Stimulated activated CD8-positive, alpha-beta memory T cell treated with anti-CD3 and anti-CD28 coated beads, Interleukin-4, amount 100 ng/mL, for 24 hours (primary cell): ENCODE results near the gene DOC2B.
"Not testable (repeated sequence)": the region's sequence is repeated elsewhere in the genome, so short reads cannot be mapped to it uniquely, and the experiment has no call there.

Source experiments
- DNase-seq: peaks from one replicate; pipeline ENCODE4 v3.0.0-alpha.2; 2020; ENCODE audit warnings: low read depth

DOC2B gene

GRCh38 chr17:189444-189843, 8.0 kb upstream of the DOC2B start:
- no peak for DNase-seq

- no peak for DNase-seq
These were observed 5.7 kb upstream of the DOC2B start for GRCh38 chr17:187130-187529.

DNA sequence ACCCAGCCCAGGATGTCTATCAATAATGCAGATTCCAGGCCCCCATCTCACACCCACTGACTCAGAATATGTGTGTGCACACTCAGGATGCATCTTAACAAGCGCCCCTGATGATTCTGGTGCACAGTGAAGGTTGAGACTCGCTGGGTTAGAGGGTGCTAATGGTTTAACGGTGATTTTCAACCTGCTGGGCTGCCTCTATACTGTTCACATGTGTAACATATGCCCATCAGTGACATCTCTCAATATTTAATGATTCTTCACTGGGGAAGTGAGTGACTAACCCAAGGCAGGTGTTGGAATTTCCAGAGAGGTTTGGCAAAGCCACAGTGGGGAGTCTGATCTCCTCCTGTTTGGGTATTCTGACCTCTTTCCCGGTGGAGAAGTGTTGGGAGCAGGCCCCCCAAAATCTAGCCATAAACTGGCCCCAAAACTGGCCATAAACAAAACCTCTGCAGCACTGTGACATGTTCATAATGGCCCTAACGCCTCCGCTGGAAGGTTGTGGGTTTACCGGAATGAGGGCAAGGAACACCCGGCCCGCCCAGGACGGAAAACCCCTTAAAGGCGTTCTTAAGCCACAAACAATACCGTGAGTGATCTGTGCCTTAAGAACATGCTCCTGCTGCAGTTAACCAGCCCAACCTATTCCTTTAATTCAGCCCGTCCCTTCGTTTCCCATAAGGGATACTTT, 4.1 kb upstream of the DOC2B start:
- DNase-seq: no peak

DNA sequence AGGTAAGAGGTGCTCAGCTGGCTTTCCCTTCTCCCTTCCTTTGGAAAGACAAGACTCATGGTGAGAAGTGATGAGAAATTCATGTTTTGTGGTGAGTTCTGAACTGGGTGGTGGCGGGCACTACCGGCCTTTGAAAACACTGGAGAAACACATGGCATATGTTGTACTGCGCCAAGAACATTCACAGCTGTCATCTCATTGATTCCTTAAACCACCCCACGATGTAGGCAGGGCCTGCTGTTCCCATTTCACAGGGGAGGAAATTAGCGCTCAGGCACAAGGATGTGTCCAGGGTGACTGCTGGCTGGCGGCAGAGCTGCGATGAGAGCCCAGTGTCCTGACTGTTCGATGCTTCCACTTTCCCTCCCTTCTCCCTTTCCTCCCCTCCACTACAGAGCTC, 1.6 kb upstream of the DOC2B start:
- no peak for DNase-seq

GRCh38 chr17:182050-182751, 751 bp upstream of the DOC2B start:
- DNase-seq: no peak

- DNase-seq: no peak
These were observed 837 bp downstream of the DOC2B start for GRCh38 chr17:180381-181244.

GRCh38 chr17:179781-180380, 1.6 kb downstream of the DOC2B start:
- no peak for DNase-seq

DNA sequence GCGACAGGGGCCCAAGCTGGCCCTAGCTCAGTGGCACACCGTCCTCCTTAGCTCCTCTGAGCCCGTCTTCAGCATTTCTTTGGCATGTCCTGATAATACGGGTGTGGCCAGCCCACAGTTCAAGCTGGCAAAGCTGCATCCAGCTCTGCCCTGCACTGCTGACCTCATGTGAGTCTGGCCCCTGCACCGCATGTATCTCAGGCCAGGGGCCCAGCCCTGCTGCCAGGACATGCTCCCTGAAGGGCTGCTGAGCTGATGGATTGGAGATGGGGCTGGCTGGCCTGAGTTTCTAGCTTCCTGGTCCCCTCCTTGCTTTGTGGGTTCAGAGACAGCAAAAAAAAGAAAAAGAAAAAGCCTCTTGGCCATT, 2.4 kb downstream of the DOC2B start:
- DNase-seq: no peak

GRCh38 chr17:178292-179065, 3.0 kb downstream of the DOC2B start:
- DNase-seq: no peak

- DNase-seq: no peak
These were observed 3.7 kb downstream of the DOC2B start for GRCh38 chr17:177762-178161.

DNA sequence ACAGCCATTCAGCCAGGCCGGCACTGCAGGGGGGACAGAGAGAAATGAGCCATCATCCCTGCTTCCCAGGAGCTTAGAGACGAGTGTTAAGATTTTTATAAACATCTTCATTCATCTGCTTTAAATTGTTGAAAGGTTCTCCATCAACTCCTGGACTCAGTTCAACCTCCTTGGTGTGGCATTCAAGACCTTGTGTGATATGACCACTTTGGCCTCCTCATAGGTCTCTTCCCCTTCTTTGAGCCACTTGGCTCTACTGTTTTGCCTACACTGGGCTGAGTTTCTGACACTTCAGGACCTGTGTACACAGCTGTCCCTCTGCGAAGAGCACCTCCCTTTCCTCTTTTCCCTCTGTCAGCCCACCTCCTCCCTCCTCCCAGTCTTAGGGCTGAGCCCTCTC, 4.3 kb downstream of the DOC2B start:
- DNase-seq: no peak

GRCh38 chr17:173166-173911, 8.1 kb downstream of the DOC2B start:
- DNase-seq: no peak

- DNase-seq: no peak
These were observed 9.0 kb downstream of the DOC2B start for GRCh38 chr17:172401-172800.

DNA sequence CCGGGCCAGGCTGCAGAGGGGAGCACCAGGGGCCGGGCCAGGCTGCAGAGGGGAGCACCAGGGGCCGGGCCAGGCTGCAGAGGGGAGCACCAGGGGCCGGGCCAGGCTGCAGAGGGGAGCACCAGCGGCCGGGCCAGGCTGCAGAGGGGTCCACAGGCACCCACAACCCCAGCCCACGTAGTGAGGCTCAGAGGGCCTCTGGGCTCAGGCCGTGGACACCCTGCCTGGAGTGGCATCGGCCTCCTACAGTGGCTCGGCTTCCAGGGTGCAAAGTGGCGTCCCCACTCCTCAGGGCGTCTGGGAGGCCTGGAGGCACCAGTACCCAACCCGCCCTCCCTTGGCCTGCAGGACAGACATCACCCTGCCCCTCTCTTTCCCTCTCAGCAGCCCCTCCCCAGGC, 9.6 kb downstream of the DOC2B start:
- no peak for DNase-seq

GRCh38 chr17:170130-170670, 11.2 kb downstream of the DOC2B start:
- no peak for DNase-seq

GRCh38 chr17:168614-169013, 12.8 kb downstream of the DOC2B start:
- DNase-seq: not testable (repeated sequence)

DNA sequence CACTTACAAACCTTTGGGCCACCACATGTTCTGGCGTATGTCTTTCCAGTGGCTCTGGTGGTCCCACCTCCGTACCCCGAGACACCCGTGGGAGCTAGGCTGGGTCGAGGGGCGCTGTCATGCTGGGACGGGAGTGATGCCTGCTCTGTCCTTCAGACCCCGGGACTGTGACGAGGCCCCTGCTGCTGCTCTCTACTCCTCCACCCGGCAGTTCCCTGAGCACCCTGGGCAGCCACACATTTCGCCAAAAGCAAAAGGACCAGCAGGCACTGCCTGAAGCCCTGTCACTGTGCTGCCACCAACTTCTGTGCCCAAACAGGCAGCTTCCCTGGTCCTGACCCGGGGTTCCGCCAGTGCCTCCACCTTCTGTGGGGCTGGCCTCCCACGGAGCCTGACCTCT, 15.5 kb downstream of the DOC2B start:
- no peak for DNase-seq

DNA sequence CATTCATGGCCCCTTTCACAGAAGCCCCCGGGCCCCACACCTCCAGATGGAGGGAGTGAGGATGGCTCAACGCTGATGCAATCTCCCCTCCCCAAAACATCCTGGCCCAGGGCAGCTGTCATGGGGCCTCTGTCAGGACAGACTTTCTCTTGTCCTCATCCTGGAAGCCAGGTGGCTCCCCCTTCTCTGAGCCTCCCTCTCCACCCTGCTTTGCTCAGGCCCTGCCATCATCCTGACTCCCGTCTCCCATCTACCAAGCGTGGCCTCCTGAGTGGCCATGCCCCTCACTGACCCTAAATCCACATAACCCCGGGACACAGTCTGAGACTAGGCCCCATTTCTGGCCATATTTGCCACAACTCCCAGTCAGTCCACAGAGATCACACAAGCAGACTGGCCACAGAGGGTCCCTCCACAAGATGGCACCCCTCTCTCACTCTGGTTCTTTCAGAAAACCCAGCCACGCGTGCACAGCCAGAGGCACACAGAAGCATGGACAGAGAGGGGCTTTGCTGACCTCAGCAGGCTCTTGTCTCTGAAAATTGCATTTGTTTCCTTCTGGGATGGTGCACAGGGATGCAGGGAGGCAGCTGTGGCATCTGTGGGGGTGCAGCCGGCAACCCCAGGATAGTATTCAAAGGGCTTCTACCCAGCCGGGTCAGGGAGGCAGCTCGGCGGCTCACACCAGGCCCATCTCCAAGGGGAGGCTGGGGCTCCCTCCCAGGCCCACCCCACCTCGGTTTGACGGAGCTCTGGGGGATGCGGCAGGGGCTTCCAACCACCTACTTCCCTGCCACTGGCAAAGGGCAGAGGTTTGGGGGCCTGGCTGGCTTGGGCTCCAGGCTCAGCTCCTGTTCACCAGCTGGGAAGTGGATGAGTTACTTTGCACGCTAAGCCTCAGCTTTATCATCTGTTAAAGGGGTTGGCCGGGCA, 16.9 kb downstream of the DOC2B start:
- DNase-seq: no peak

GRCh38 chr17:163514-164098, 17.8 kb downstream of the DOC2B start:
- DNase-seq: no peak
